Measurements from ENCODE around the gene ADAMTS2. TPM values are rescaled to one million over a fixed set of nuclear protein-coding genes. Genes with fewer than 3 reads are reported as not detected.
A peak's percentile ranks its signal among the peaks of the same experiment; 100 is the strongest.

The ADAMTS2 gene
- total RNA-seq, 6 experiments from 2014 or later: 31.5 to 38.4 (median 34.1) TPM

DNA sequence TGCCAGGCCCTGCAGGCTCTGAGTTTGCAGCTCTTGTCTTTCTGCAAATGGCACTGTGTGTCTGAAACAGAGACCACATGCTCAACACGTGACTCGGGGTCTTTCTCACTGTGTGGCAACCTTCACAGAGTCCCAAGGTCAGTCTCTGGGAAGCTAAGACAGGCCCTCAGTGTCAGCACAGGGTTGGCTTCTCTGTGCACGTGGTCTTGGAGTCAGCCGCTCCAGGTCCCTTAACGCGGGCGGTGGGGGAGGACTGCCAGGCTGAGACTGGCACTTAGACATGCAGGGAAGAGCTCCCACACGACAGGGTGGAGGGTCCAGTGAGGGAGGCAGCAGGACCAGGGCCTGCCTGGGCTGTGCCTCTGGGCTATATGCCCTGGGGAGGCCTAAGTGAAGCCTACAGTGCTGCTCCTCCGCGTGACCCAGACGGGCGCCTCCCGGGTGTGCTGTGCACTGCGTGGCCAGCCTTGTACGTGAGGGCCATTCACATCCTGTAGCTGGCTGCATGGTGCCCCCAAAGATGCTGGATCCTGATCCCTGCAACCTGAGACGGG lies 76.8 kb downstream of the ADAMTS2 start:
- no peak for DNase-seq
- Mint-ChIP-seq H3K27ac (peak overlapping the region; percentile 98), H3K36me3 (ENCODE audit: low read depth) (peaks cover 4% of the 10 kb centered on the region; the same call in 1 of the 2 replicates), H3K4me3 (peak overlapping the region; percentile 59), H3K9me3 (no peaks in the 10 kb centered on the region), H3K4me1 (ENCODE audit: low read depth) (peaks cover 87% of the 10 kb centered on the region), H3K27me3 (ENCODE audit: insufficient read depth) (peaks cover 5% of the 10 kb centered on the region)
- TF ChIP-seq, protein P1, sequence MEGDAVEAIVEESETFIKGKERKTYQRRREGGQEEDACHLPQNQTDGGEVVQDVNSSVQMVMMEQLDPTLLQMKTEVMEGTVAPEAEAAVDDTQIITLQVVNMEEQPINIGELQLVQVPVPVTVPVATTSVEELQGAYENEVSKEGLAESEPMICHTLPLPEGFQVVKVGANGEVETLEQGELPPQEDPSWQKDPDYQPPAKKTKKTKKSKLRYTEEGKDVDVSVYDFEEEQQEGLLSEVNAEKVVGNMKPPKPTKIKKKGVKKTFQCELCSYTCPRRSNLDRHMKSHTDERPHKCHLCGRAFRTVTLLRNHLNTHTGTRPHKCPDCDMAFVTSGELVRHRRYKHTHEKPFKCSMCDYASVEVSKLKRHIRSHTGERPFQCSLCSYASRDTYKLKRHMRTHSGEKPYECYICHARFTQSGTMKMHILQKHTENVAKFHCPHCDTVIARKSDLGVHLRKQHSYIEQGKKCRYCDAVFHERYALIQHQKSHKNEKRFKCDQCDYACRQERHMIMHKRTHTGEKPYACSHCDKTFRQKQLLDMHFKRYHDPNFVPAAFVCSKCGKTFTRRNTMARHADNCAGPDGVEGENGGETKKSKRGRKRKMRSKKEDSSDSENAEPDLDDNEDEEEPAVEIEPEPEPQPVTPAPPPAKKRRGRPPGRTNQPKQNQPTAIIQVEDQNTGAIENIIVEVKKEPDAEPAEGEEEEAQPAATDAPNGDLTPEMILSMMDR (IDR thresholded peaks at IDR 0.05): no peak

DNA sequence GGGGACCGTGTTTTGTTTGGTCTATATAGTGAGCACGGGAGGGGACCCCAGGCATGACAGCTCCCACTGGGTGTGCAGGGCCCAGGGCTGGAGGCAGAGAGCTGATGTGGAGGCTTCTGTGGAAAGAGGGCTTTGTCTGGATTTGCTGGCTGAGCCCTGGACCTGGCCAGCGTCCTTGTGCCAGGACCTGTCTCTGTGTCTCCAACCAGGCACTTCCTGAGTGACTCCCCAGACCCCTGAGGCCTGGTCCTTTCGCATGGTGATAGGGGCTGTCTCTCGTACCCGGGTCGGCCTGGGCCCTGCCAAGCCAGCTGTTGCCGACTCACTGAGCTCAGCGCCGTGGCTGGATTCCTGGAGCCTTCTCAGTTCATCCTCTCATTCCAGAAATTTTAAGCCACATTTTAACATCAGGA lies 77.6 kb downstream of the ADAMTS2 start:
- Mint-ChIP-seq H3K4me3 (peak overlapping the region; percentile 24; the same call in 1 of the 2 replicates), H3K27ac (peak overlapping the region; percentile 98), H3K36me3 (ENCODE audit: low read depth) (peaks cover 4% of the 10 kb centered on the region; the same call in 1 of the 2 replicates), H3K9me3 (no peaks in the 10 kb centered on the region), H3K27me3 (ENCODE audit: insufficient read depth) (peaks cover 5% of the 10 kb centered on the region), H3K4me1 (ENCODE audit: low read depth) (peaks cover 81% of the 10 kb centered on the region)
- no peak for DNase-seq
- TF ChIP-seq, protein P1 (IDR thresholded peaks at IDR 0.05): no peak

DNA sequence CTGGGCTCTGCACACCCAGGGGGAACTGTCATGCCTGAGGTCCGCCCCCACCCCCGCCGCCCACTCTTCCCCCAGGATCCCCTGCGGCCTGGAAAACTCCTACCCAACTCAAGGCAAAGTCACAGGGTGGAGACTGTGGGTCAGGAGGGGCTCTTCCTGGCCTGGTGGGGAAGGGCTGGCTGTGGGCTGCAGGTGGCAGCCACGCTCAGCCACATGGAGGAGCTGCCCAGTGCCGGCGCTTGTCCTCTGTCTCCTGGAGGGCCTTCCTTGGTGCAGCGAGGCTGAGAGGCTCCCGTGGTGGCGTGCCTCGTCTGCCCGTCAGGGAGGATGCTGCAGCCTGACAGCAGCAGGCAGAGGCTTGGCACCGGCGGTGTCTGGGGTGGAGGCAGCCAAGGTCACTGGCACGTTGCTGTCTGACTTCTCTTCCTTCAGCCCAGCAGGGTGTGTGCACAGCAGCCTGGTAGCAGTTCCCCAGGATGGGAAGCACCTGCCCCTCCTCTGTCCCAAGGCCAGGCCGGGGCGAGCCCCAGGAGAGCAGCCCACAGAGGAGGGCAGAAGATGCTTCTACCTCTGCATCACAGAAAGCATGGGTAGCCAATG lies 78.1 kb downstream of the ADAMTS2 start:
- peaks cover 4% of the 10 kb centered on the region; the same call in 1 of the 2 replicates for H3K36me3 Mint-ChIP-seq (ENCODE audit: low read depth)
- no peak for DNase-seq
- peaks cover 8% of the 10 kb centered on the region for H3K27me3 Mint-ChIP-seq (ENCODE audit: insufficient read depth)
- H3K4me1 Mint-ChIP-seq (ENCODE audit: low read depth): peaks cover 81% of the 10 kb centered on the region
- H3K27ac Mint-ChIP-seq: peak overlapping the region; percentile 98
- TF ChIP-seq, protein P1 (IDR thresholded peaks at IDR 0.05): peak; percentile 14; the same call in 1 of the 2 replicates
- peak overlapping the region; percentile 72 for H3K4me3 Mint-ChIP-seq
- H3K9me3 Mint-ChIP-seq: no peaks in the 10 kb centered on the region

DNA sequence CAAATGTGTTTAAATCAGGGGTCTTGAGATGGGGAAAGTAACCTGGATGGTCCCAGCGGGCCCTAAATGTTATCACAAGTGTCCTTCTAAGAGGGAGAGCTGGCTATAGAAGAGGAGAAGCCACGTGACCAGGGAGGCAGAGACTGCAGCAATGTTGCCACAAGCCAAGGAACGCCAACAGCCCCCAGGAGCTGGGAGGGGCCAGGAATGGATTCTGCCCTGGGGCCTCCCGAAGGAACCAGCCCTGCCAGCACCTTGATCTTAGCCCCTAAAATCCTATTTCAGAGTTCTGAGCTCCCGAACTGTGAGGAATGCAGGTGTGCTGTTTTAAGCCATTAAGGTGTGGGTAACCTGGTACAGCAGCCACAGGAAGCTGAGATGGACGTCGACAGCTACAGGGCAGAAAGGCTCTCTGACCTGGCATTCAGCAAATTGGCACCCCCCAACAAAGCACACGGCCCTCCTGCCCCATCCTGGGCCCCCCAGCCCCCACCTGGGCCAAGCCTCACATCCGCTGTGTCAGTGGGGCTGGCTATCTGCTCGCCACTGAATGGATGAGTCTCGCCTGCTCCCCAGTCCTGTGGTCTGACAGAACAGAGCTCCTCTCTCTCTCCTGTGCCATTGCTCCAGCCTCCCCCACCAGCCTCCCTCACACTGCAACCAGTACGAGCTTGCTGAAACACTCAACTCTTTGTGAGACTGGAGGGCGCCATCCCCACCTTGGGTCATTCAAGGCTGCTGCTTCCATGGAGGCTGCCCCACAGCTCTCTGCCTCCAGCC lies 78.8 kb downstream of the ADAMTS2 start:
- peak overlapping the region; percentile 98 for H3K27ac Mint-ChIP-seq
- DNase-seq: no peak
- H3K36me3 Mint-ChIP-seq (ENCODE audit: low read depth): peaks cover 4% of the 10 kb centered on the region; the same call in 1 of the 2 replicates
- H3K27me3 Mint-ChIP-seq (ENCODE audit: insufficient read depth): peaks cover 8% of the 10 kb centered on the region
- TF ChIP-seq, protein P1 (IDR thresholded peaks at IDR 0.05): no peak
- peak overlapping the region; percentile 72 for H3K4me3 Mint-ChIP-seq
- H3K4me1 Mint-ChIP-seq (ENCODE audit: low read depth): peaks cover 79% of the 10 kb centered on the region
- H3K9me3 Mint-ChIP-seq: no peaks in the 10 kb centered on the region

DNA sequence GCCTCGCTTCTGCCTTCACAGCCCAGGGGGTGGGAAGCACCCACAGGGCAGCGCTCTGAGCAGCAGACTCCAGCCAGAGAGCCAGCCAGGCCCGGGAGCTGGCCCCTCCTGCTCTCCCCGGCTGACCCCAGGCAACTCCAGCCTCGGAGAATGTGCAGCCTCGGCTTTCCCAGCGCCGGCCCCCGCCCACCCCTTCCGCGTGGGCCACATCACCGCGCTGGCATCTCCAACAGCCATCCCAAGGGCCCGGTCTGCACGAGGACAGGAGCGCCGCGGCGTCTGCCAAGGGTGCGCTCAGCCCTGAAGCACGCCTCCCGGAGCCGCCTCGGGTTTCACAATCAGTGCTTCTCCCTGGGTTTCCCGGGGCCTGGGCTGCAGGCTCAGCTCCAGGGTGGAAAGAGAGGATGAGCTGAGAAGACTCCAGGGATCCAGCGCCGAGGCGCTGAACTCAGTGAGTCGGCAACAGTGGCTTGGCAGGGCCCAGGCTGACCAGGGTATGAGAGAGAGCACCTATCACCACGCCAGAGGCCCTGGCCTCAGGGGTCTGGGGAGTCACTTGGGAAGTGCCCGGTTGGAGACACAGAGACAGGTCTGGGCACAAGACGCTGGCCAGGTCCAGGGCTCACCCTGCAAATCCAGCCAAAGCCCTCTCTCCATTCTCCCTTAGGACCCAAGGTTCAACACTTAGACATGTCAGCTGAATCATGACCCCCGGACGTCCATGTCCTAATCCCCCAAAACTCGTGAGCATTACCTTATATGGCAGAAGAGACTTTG lies 79.6 kb downstream of the ADAMTS2 start:
- H3K27ac Mint-ChIP-seq: peak overlapping the region; percentile 98
- H3K4me3 Mint-ChIP-seq: peak overlapping the region; percentile 72
- H3K36me3 Mint-ChIP-seq (ENCODE audit: low read depth): peaks cover 4% of the 10 kb centered on the region; the same call in 1 of the 2 replicates
- TF ChIP-seq, protein P1 (IDR thresholded peaks at IDR 0.05): no peak
- peak; percentile 99 for DNase-seq
- no peaks in the 10 kb centered on the region for H3K9me3 Mint-ChIP-seq
- H3K27me3 Mint-ChIP-seq (ENCODE audit: insufficient read depth): peaks cover 8% of the 10 kb centered on the region
- peaks cover 71% of the 10 kb centered on the region for H3K4me1 Mint-ChIP-seq (ENCODE audit: low read depth)
